Sigmoid colon (tissue), 7 donors: ENCODE results near the gene ARL6IP4. TPM values are rescaled to one million over a fixed set of nuclear protein-coding genes. Genes with fewer than 3 reads are reported as not detected.

Experiments used
- DNase-seq: peaks from one replicate; pipeline ENCODE4 v3.0.0-alpha.2; 2019
- H3K27ac ChIP-seq, 4 donors: fragments of 200-600 bp; sonication (generic); one replicate each; pipeline ENCODE4 v1.5.1; 2016 to 2019; ENCODE audit warnings: mild to moderate bottlenecking in 1 of 4
- H3K27me3 ChIP-seq, 3 donors: fragments of 200-600 bp; sonication (generic); one replicate each; pipeline ENCODE4 v1.5.1; 2019; ENCODE audit warnings: mild to moderate bottlenecking in 1 of 3
- H3K36me3 ChIP-seq, 4 donors: fragments of 200-600 bp; sonication (generic); one replicate each; pipeline ENCODE4 v1.5.1; 2016 to 2019
- H3K4me1 ChIP-seq, 4 donors: fragments of 200-600 bp; sonication (generic); one replicate each; pipeline ENCODE4 v1.5.1; 2017 to 2019
- H3K4me3 ChIP-seq, 4 donors: fragments of 200-600 bp; sonication (generic); one replicate each; pipeline ENCODE4 v1.5.1; 2017 to 2019; ENCODE audit warnings: mild to moderate bottlenecking in 2 of 4, moderate library complexity in 1 of 4
- H3K9me3 ChIP-seq, 4 donors: fragments of 200-600 bp in 3 of 4; sonication (generic) in 3 of 4; one replicate each; pipeline versions ENCODE4 v1.5.1 to v1.6.1; 2013 to 2019
- EP300 ChIP-seq, 4 donors: sonication (generic); formaldehyde crosslinking; IDR thresholded peaks; one replicate each; pipeline ENCODE4 v1.6.1; 2017; ENCODE audit warnings: antibody characterized with exemption in 4 of 4
- POLR2A ChIP-seq, 2 donors: fragments of 450-650 bp; IDR thresholded peaks; one replicate each; pipeline ENCODE4 v1.6.1; 2016; ENCODE audit warnings: antibody characterized with exemption in 2 of 2, mild to moderate bottlenecking in 2 of 2, moderate library complexity in 2 of 2
- POLR2AphosphoS5 ChIP-seq, 4 donors: sonication (generic); formaldehyde crosslinking; IDR thresholded peaks; one replicate each; pipeline ENCODE4 v1.6.1; 2017; ENCODE audit warnings: antibody characterized with exemption in 4 of 4
- WGBS, 2 donors: extraction: QIAGEN DNeasy Blood & Tissue Kit; methylation state at CpG; one replicate each; pipeline ENCODE4 v1.1.7; 2013; 5-methylcytosine and 5-hydroxymethylcytosine counted together
- intact Hi-C: fragments of 100-400 bp; cut with DNase I; formaldehyde crosslinking; loops from one replicate; pipeline ENCODE4 v1.15.1; 2023
- polyA plus RNA-seq, 3 donors: library from polyadenylated mRNA; stranded (reverse); fragments of 200-250 nt; gene quantifications; one replicate each; pipeline ENCODE4 v1.2.3, GENCODE V29; 2013
- total RNA-seq, 4 donors: library from RNA; depleted of rRNA; stranded (reverse); fragments of >200 nt; gene quantifications; one replicate each; pipeline ENCODE4 v1.1.0, GENCODE V29; 2016
- TF ChIP-seq, protein P1 (sequence below), 4 experiments: fragments of 450-650 bp in 3 of 4; fragments of 200-600 bp in 1 of 4; IDR thresholded peaks; one replicate each; pipeline ENCODE4 v1.5.1; 2016 to 2019; ENCODE audit warnings: antibody characterized with exemption in 4 of 4, mild to moderate bottlenecking in 3 of 4, moderate library complexity in 2 of 4
- donor health status: healthy with polysubstance abuse.
- donor health status: Bipolar disorder and iron deficiency.
- donor health status: healthy.

Gene ARL6IP4
- total and polyA plus RNA-seq, 7 donors = 211 to 358 (median 312) TPM

- no peak overlapping the region for H3K4me3 ChIP-seq
- peaks cover 0 to 10% (median 3%) of the 10 kb centered on the region in 4 donors for H3K36me3 ChIP-seq
- 61 to 64% methylated on average over 8 of the region's 8 CpGs for WGBS, 2 donors
- no peak for DNase-seq
- H3K9me3 ChIP-seq = no peaks in the 10 kb centered on the region
- intact Hi-C loops = no loop called here
- no peaks in the 10 kb centered on the region for H3K27me3 ChIP-seq
- no peak overlapping the region for H3K27ac ChIP-seq
- H3K4me1 ChIP-seq = peaks cover 0 to 31% (median 30%) of the 10 kb centered on the region in 4 donors
- TF ChIP-seq EP300 (IDR thresholded peaks at IDR 0.05) (no peak), POLR2A (IDR thresholded peaks at IDR 0.05) (no peak), POLR2AphosphoS5 (IDR thresholded peaks at IDR 0.05) (no peak)
- TF ChIP-seq, protein P1, sequence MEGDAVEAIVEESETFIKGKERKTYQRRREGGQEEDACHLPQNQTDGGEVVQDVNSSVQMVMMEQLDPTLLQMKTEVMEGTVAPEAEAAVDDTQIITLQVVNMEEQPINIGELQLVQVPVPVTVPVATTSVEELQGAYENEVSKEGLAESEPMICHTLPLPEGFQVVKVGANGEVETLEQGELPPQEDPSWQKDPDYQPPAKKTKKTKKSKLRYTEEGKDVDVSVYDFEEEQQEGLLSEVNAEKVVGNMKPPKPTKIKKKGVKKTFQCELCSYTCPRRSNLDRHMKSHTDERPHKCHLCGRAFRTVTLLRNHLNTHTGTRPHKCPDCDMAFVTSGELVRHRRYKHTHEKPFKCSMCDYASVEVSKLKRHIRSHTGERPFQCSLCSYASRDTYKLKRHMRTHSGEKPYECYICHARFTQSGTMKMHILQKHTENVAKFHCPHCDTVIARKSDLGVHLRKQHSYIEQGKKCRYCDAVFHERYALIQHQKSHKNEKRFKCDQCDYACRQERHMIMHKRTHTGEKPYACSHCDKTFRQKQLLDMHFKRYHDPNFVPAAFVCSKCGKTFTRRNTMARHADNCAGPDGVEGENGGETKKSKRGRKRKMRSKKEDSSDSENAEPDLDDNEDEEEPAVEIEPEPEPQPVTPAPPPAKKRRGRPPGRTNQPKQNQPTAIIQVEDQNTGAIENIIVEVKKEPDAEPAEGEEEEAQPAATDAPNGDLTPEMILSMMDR (IDR thresholded peaks at IDR 0.05) = no peak
Observed at GRCh38 chr12:122963941-122964265, 16.6 kb upstream of the ARL6IP4 start.

GRCh38 chr12:122964439-122965257, 15.8 kb upstream of the ARL6IP4 start:
- Histone ChIP-seq H3K9me3 (no peaks in the 10 kb centered on the region), H3K27ac (no peak overlapping the region), H3K27me3 (no peaks in the 10 kb centered on the region), H3K4me3 (no peak overlapping the region), H3K4me1 (peaks cover 0 to 34% (median 30%) of the 10 kb centered on the region in 4 donors), H3K36me3 (peaks cover 0 to 8% (median under 1%) of the 10 kb centered on the region in 4 donors)
- TF ChIP-seq POLR2AphosphoS5 (IDR thresholded peaks at IDR 0.05) = no peak
- TF ChIP-seq POLR2A (IDR thresholded peaks at IDR 0.05) = no peak
- DNase-seq = no peak
- WGBS, 2 donors = 87 to 90% methylated on average over 19 of the region's 19 CpGs
- intact Hi-C loops = loop anchor here (5.0 kb wide), 1 partner anchor 67 kb away; the partner anchor contains the start of gene VPS37B

GRCh38 chr12:122965321-122965751, 15.1 kb upstream of the ARL6IP4 start:
- DNase-seq = no peak
- WGBS, 2 donors = 69 to 71% methylated on average over 12 of the region's 12 CpGs
- intact Hi-C loops = loop anchor here (5.0 kb wide), 1 partner anchor 68 kb away; the partner anchor contains the start of gene VPS37B
- peaks cover 0 to 40% (median 30%) of the 10 kb centered on the region in 4 donors for H3K4me1 ChIP-seq
- H3K9me3 ChIP-seq = no peaks in the 10 kb centered on the region
- H3K27ac ChIP-seq = peak overlapping the region in 2 of 4 donors; percentile 57 to 60
- H3K4me3 ChIP-seq = peak overlapping the region; percentile 39 to 61 (median 56)
- TF ChIP-seq, protein P1 (IDR thresholded peaks at IDR 0.05) = no peak
- TF ChIP-seq POLR2A (IDR thresholded peaks at IDR 0.05) (no peak), POLR2AphosphoS5 (IDR thresholded peaks at IDR 0.05) (no peak), EP300 (IDR thresholded peaks at IDR 0.05) (no peak)
- H3K36me3 ChIP-seq = peaks cover 0 to under 1% (median 0%) of the 10 kb centered on the region in 4 donors
- H3K27me3 ChIP-seq = no peaks in the 10 kb centered on the region

- Histone ChIP-seq H3K27ac (peak within 1 kb of the TSS; percentile 57 to 73 (median 66)), H3K36me3 (no peaks in the 10 kb centered on the region), H3K4me1 (peaks cover 0 to 40% (median 30%) of the 10 kb centered on the region in 4 donors), H3K9me3 (no peaks in the 10 kb centered on the region), H3K4me3 (peak within 1 kb of the TSS; percentile 39 to 61 (median 56)), H3K27me3 (no peaks in the 10 kb centered on the region)
- TF ChIP-seq EP300 (IDR thresholded peaks at IDR 0.05) (no peak), POLR2AphosphoS5 (IDR thresholded peaks at IDR 0.05) (peak; percentile 33 to 83 (median 64)), POLR2A (IDR thresholded peaks at IDR 0.05) (peak in 1 of 2 donors; percentile 40)
- TF ChIP-seq, protein P1 (IDR thresholded peaks at IDR 0.05) = no peak
- 3 to 5% methylated on average over 55 of the region's 55 CpGs for WGBS, 2 donors
- peak; percentile 95 for DNase-seq
- intact Hi-C loops = loop anchor here (5.0 kb wide), 1 partner anchor 69 kb away; the partner anchor contains the start of gene VPS37B
Observed at GRCh38 chr12:122965851-122966742, 14.4 kb upstream of the ARL6IP4 start, which contains the start of gene ABCB9. Gene ABCB9, minus strand, starts transcription at chr12:122966463. Its CDS starts 6,228 bp downstream, at chr12:122960235.
